GM21381 (cell line): ENCODE measurements around the gene RDH13.
"Not testable (repeated sequence)": the region's sequence is repeated elsewhere in the genome, so short reads cannot be mapped to it uniquely, and the experiment has no call there.

ENCODE experiments used
- ATAC-seq: cut with Tn5 transposase; IDR thresholded peaks from one replicate; pipeline ENCODE4 v1.9.1; 2021; ENCODE audit warnings: mild to moderate bottlenecking, moderate library complexity; ENCODE audit not compliant: unreplicated experiment

Gene RDH13

DNA sequence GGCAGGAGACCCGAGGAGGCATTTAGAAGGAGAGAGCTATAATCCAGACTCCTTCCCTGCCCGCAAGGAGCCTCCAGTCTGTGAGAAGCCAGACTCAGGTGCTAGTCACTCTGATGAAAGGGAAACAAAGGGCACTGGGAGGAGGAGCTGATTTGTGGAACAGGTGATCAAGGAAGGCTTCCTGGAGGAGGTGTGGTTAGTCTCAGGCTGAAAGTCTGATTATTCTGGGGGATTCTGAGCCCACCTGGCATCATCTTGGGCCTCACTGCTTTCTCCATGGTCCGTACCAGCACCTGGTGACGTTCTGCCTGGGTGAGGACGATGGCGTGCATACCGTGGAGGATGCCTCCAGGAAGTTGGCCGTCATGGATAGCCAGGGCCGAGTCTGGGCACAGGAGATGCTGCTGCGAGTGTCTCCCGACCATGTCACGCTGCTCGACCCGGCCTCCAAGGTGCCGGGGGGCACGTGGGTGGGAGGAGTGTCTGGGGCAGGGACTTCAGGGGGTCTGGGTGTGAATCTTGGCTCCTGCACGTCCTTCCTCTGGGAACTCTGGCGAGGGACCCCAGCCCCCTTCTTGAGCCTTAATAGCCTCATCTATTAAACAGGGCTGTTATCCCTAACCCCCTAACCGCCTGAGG, 16.6 kb upstream of the RDH13 start:
- no peak for ATAC-seq

DNA sequence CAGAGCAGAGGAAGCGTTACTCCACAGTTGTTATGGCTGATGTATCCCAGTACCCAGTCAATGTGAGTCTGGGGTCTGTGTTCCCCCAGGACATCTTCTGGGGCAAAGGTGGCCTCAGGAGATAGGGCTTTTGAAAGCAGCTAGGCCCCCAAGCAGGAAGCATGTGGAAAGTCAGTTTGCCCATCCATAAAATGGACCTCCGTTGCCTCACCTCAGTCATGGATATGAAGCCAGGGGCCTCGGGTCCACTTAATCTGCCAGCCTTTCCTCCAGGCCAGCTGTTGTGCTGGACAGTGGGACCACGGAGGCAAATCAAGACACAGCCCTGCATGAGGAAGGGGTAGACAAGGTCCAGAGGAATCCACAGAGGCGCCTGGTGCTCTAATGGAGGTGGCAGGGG, 16.0 kb upstream of the RDH13 start:
- no peak for ATAC-seq

DNA sequence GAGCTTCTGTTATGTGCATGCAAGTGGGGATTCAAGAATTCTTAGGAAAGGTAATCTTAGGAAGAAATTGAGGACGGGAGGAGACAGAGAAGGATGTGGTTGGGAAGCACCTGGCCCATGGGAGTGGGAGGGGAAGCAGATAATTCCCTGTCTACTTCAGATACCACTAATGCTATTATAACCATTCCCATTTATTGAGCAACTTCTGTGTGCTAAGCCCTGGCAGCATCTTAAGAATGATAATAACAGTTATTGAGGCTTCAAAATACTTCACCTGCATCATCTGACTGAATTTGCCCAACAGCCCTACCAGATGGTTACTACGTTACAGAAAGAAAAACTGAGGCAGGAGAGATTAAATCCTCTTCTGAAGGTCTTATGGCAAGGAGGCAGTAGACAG, 14.2 kb upstream of the RDH13 start:
- ATAC-seq: no peak

DNA sequence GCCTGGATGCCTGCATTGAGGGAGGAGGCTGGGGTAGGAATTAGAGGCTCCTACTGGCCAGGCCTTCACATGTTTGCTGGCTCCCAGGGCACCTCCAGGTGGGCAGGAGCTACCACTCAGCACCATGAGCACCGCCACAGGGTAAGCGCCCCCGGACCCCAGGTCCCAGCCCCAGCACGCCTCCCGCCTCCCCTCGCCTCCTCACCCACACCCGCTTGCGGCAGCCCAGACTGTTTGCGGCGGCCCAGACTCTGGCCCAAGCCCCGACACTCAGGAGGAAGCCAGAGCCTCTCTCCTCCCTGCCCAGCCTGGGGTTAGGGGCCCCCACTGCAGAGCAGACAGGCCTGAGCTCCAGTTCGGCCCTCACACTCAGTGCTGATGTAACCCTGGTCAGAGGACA, 13.4 kb upstream of the RDH13 start:
- no peak for ATAC-seq

DNA sequence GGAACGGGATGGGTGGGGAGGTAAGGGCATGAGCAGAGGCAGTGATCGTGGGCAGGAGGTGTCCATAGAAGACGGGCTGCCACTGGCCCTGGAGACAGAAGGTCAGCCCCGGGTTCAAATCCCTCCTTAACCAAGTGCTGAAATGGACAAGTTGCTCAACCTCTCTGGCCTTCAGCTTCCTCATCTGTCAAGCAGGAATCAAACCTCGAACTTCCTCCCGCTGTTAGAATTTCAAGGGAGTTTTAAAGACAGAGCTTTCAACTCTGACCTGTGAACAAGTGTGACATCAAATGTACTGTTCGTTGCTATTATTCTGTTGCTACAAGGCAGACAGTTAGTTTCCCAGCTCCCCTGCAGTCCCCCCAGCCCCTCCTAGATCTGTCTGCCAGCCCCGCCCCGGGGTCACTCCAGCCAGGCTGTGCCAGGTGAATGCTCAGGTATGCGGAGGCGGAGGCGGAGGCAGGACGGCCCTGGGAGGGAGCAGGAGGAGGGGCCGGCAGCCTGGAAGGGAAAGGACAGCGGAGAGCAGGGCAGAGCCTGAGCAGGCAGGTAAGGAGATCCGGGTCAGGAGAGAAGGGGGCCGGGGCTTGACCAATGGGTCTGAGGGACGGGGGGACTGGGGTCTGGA, 12.5 kb upstream of the RDH13 start, which contains the start of gene EPS8L1:
Gene EPS8L1, plus strand, starts transcription at position 499 of the 628 bp plus-strand sequence. CDS start 576 bp downstream, outside the sequence.
- no peak for ATAC-seq

DNA sequence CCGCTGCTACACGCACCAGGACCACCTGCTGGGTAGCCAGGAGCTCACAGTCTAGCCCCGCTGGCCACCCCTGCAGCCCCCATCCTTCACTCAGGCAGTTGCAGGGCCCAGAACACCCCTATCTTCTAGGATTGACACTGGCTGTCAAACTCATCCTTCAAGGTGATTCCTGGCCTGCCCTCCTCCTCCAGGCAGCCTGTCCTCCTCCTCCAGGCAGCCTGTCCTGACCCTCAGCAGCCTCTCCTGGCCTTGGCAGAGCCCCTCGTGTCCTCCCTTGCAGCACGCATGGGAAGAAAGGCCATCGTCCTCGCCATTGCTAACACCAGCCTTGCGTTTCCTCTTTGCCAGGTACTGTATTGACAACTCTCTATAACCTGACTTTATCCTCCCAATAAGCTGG, 9.0 kb upstream of the RDH13 start:
- ATAC-seq: no peak

DNA sequence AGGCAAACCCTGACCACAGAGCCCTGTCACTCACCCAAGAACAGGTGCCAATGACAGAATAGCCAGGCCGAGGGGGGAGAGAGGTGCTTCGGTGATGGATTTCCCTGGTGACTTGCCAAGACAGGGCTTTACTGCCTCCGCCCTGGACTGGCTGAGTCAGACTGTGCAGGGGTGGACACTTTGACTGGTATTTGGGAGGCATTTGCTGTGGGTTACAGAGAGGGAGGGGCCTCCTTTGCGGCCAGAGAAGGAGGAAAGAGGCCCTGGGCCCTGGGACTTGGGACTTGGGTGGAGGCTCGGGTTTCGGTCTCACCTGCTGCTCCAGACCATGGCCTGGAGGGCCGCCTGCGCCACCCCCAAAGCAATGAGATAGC, 8.2 kb upstream of the RDH13 start:
- ATAC-seq: no peak

DNA sequence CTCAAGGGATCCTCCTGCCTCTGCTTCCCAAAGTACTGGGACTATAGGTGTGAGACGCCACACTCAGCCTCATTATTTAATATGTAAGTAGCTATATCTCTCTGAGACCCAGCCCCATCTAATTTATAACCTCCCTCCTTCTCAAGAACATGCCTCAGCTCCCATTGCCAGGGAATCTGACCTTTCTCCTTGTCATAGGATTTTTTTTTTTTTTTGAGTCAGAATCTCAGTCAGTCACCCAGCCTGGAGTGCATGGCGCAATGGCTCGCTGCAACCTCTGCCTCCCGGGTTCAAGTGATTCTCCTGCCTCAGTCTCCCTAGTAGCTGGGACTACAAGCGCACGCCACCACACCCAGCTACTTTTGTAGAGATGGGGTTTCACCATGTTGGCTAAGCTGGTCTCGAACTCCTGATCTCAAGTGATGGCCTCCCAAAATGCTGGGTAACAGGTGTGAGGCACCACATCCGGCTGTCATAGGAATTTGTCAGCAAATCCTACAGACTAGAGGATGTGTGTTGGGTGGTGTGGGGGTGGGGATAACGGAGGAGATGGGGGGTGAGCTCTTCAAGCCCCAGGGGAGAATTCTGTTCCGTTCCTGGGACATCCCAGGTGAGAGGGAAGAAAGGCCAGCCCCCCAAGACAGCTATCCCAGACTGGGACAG, 7.6 kb upstream of the RDH13 start:
- ATAC-seq: no peak

DNA sequence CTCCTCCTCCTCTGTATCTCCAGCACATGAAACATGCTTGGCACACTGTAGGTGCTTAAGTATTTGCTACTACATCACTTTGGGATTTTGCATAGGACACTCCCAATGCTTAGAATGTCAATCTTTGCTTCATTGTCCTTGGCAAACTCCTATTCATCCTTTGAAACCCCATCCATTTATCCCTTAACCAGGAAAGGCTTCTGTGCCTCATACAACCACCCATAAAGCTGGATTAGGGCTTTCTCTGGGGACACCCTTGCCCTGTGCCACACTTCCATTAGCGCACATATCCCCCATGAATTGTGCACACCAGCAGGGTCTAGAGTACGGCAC, 6.9 kb upstream of the RDH13 start:
- ATAC-seq: no peak

DNA sequence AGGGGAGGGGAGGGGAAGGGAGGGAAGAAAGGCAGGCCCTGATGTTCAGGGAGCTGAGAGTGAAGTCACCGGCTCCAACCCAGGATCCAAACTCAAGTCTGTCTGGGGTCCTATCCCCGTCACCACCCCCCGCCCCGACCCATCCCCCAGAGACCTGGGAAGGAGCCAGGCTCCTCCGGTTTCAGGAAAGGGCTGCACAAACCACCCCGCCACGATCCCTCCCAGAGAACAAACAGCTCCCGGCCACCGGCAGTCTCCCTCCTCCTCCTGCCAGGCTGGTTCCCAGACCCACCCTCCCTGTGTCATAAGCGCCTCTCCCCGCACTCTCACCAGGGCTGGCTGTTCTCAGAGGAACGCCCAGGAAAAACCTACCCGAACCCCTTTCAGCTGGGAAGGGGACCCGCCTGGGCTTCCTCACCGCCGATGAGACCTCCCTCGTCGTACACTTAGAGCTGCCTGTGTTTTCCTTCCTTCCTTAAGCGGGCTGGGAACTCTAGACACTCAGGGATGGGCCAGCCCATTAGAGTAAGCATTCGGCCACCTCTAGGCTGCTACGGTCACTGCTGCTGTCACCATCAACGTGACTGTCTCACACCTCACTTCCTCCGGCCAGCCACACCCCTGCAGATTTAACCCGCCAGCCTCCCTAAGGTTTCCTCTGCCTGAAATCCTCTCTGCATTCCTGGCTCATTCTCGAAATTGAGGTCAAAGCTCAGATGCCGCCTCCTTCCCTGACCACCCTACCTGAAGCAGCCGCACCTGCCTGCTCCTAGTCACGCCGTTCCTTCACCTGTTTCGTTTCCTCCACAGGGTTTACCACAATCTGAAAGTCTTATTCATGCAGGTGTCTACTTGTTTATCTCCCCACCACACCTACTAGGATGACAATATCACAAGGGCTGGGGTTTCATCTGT, 6.3 kb upstream of the RDH13 start:
- ATAC-seq: no peak

DNA sequence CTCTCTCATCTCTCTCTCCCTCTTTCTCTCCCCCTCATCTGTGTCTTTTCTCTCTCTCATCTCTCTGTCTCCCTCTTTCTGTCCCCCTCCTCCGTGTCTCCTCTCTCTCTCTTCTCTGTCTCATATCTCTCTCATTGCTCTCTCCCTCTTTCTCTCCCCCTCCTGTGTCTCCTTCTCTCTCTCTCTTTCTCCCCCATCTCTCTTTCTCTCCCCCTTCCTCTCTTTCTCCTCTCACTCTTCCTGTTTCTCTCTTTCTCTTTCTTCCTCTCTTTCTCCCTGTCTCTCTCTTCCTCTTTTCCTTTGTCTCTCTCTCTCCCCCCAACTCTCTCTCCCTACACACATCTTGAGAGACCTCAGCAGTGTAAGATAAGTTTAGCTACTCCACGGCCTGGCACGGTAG, 4.9 kb upstream of the RDH13 start:
- ATAC-seq: no peak

DNA sequence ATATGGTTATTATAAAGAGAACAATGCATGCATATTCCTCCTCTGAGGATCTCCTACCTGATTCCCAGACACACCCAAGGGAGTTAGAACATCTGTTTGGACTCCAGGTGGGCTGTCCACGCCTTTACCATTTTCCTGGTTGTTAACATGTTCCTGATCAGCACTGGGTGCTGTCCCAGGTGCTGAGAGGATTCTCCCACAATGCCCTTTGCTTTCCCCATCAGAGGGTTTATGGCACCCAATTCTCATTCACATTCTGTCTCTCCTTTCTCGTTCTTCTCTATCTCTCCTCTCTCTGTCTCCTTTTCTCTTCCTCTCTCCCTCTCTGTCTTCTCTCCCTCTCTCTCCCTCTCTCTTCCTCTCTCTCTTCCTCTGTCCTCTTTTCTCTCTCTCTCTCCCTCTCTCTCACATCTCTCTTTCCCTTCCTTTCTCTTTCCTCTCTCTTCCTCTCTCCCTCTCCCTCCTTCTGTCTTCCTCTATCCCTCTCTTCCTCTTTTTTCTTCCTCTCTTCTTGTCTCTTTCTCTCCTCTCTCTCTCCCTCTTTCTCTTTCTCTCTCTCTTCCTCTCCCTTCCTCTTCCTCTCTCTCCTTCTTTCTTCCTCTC, 3.3 kb upstream of the RDH13 start:
- ATAC-seq: no peak

DNA sequence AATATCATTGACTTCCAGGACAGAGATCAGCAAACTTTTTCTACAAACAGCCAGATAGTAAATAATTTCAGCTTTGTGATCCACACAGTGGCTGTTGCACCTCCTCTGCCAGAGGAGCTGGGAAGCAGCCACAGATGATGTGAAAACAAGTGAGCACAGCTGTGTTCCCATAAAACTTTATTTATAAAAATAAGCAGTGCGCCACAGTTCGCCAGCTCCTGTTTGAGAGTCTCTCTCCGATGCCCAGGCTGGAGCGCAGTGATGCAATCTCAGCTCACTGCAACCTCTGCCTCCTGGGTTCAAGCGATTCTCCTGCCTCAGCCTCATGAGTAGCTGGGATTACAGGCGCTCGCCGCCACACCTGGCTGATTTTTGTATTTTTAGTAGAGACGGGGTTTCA, 2.6 kb upstream of the RDH13 start:
- ATAC-seq: not testable (repeated sequence)

DNA sequence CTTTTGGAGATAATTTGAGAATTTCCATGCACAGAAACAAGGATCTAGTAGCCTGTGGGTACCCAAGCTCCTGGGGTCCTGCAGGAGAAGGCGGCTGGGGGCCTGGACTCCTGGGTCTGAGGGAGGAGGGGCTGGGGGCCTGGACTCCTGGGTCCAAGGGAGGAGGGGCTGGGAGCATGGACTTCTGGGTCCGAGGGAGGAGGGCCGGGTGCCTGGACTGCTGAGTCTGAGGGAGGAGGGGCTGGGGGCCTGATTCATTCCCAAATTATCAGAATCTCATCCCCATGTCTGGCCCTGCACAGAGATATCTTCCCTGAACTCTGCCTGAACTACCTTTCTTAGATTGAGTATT, 520 bp upstream of the RDH13 start:
- no peak for ATAC-seq

DNA sequence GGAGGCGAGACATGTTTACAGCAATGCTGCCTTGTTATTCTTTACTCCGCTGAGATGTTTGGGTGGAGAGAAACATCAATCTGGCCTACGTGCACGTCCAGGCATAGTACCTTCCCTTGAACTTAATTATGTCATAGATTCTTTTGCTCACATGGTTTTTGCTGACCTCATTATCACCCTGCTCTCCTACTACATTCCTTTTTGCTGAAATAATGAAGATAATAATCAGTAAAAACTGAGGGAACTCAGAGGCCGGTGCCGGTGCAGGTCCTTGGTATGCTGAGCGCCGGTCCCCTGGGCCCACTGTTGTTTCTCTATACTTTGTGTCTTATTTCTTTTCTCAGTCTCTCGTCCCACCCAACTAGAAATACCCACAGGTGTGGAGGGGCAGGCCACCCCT, 2.7 kb downstream of the RDH13 start:
- ATAC-seq: not testable (repeated sequence)

DNA sequence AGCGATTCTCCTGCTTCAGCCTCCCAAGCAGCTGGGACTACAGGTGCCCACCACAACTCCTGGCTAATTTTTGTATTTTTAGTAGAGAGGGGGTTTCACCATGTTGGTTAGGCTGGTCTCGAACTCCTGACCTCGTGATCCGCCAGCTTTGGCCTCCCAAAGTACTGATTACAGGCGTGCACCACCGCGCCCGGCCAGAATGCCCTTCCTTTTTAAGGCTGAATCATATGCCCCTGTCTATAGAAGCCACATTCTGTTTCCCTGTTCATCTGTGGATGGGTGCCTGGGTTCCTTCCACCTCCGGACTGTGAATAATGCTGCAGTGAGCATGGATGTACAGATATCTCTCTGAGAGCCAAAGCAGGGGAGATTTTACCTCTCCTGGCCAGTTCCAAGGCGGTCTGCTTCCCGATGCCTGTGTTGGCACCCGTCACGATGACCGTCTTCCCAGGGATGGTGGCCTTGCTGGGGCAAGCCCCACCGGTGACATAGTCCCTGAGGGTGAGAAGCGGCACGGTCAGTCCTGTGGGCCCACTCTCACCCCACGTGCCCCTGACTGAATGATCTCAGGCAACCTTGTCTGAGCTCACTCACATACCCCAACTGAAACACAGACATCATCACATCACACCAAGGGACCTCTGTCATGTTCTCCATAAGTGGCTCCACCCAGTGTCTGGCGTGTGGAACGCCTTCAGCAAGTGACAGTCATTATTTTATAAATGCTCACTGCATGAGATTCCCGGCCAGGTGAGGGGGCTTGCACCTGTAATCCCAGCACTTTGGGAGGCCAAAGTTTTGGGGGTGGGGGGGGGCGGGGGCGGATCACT, 4.0 kb downstream of the RDH13 start:
- ATAC-seq: no peak

DNA sequence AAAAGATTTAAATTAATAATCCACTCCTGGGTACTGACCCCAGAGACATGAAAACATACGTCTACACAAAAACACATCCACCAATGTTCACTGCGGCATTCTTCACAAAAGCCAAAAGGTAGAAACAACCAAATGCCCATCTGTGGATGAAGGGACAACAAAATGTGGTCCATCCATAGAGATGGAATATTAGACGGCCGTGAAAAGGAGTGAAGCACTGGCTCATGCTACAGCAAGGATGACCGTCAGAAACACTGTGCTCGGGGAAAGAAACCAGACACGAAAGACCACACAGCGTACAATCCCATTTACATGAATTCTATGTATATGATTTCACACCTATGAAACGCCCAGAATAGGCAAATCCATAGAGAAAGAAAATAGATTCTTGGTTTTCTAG, 6.1 kb downstream of the RDH13 start:
- ATAC-seq: no peak

DNA sequence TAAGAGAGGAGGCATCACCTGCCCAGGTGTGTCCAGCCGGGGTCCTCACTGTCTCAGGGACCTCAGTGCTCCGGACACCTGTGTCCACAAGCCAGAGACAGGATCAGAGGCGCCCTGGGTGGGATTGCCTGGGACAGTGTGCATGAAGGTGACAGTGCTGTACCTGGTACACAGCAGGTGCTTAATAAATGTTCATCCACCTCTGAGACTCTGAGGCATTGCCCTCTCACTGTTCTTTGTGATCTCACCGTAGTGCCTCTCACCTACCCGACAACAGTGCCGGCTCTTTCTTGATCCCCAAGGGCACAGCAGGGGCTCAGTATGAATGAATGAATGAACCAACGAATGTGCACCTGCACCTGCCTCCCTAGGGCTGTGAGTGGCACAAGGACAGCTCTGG, 9.2 kb downstream of the RDH13 start:
- no peak for ATAC-seq

DNA sequence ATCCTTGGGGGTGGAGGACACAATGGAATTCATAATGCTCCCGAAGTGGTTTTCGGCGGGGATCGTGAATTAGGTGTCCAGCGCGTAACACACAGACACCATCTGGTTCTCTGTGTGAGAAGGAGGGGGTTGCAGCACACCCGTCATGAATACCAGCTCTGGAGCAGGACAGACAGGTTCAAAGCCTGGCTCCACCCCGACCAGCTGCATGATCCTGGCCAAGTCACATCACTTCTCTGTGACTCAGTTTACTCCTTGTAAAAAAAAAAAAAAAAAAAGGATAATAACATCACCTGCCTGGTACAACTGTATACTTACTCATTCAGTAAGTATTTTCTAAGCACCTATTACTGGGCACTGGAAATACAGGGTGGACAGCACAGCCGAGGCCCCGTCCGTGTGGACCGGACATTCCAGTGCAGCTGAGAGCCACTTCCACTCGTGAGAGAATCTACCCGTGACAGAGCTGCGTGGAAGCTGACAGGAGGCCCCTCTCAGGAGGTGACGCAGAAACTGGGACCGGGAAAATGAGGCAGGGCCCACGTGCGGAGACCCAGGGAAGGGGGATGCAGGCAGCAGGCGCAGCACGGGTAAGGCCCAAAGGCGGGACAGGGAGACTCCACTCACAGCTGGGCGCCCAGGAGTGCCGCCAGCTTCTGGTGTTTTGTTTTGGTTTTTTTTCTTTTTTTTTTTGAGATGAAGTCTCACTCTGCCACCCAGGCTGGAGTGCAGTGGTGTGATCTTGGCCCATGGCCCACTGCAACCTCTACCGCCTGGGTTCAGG, 12.0 kb downstream of the RDH13 start:
- no peak for ATAC-seq

DNA sequence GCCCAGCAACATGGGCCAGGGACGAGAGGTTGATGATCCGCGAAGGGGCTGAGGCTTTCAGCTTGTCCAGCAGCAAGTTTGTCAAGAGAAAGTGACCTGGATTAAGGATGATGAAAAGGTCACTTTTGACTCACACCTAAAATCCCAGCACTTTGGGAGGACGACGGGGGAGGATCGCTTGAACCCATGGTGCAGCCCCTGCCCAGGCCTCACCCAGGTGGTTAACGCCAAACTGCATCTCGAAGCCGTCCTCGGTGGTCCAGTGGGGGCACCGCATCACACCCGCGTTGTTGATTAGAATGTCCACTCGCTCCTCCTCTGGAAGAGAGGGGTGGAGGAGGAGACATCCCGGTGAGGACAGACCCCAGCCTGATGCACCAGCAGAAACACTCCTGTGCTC, 14.5 kb downstream of the RDH13 start:
- no peak for ATAC-seq
